ENCODE measurements around the gene BAG5.

BAG5 gene

DNA sequence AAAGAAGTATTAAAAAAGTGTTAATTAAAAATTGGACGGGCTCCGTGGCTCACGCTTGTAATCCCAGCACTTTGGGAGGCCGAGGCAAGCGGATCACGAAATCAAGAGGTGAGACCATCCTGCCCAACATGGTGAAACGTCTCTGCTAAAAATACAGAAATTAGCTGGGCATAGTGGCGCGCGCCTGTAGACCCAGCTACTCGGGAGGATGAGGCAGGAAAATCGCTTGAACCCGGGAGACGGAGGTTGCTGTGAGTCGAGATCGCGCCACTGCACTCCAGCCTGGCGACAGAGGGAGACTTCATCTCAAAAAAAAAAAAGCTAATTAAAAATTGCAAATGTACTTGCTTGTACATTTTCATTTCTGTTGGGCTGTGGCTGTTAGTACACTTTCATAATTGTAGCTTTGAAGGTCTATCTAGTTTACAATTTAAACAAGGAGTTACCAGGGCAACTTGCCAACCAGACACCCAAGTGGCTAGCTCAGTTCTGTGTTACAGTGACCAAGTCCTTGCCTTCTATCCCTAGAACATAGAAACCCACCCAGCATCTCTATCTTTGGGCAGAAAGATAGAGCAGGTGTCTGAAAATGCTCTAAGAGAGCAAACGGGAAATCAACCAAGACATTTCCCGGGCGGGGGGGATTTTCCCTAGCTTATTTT, 1.5 kb upstream of the BAG5 start:
- no peak for DNase-seq (ENCODE audit: low read depth)

DNA sequence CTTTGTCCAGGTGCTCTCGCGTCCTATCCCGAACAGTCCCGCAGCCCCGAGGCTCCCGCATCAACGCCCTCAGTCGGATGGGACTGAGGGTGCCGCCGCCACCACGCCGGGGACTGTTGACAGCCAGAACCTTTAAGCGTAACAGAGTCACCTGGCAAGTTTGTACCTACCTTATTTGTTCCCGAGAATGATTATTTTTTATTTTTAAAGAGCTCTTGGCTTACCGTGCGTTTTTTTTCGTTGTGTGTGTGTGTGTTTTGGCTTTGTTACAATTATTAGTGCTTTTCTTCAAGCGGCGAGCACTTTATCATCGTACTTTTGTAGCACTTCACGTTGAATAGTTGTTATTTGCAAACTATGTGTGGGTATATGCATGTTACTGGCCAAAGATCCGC, 766 bp upstream of the BAG5 start:
- no peak for DNase-seq (ENCODE audit: low read depth)

DNA sequence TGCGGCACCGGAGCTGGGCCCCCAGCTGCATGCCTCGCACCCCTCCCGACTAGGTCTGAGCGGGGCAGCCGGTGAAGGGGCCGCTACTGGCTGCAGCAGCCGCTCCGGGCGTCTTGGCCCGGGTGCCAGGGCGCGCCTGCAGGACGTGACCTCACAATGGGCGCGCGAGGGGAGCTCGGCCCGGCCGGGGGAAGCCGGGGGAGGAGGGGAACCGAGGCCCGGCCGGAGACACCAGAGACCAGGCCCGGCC, 353 bp downstream of the BAG5 start:
- no peak for DNase-seq (ENCODE audit: low read depth)

DNA sequence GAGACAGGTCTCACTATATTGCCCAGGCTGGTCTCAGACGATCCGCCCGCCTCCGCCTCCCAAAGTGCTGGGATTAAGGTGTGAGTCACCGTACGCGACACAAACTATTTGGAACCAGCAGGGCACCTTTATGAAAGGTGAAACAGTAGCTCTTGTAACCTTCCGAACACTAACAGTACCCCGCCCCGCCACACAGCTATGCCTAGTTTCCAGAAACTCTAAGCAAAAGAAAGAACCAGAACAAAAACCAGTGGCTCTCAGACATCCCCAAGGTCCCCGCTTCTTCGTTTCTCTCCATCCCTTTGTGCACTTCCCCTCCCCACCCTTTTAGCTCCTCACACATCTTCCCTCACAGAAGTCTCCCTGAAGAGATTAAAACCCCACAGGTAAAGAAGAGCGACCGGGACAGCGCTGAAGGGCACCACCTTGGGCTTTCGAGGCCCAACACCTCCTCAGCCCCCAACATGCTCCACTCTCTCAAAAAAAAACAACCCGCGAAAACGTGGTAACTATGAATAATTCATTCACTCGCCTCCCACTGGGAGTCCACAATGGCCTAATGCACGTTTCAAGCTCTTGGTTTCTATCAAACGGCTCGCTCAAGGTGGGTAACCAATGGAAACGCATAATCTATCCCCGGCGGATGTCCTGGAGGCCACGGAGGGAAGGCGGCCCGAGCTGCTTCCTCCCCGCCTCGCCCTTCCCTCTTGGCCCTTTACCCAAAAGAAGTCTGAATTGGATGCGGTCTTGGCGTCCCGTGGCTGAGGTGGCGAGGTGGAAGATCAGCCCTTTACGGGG, 877 bp downstream of the BAG5 start:
- peak; percentile 13 for DNase-seq (ENCODE audit: low read depth)

DNA sequence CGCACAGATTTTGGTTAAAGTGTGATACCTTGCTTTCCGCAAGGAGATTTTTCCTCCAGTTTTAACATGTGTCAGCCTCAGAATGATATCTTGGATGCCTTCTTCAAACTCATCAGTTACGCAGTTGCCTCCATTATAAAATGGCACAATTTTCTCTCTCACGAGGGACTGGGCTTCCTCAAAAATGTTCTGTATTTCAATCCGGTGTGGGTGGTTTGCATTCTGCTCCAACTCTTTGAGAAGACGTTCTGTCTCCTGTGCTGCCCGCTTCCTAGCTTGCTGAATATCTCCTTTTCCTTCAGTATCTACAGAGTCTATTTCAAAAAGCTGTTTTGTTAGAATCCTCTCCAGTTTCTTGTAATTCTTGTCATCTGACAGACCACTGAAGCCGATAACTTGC, 1.8 kb downstream of the BAG5 start:
- no peak for DNase-seq (ENCODE audit: low read depth)

DNA sequence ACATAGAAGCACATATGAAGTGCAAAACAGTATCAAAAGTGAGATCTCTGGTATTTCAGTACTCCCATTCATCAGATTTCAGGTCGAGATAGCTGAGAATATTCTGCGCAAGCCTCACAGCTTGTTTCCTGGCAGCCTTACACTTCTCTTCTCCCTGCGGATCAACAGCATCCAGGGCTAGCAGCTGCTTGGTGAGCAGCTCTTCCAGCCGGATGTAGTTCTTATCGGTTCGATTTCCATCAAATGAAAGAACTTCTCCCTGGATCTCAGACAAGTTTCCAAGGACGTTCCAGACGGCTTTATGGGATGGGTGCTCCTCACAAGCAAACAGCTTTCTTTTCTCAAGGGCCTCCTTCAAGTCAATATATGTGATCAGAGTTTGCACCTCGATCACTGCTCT, 2.7 kb downstream of the BAG5 start:
- DNase-seq (ENCODE audit: low read depth), result no peak

DNA sequence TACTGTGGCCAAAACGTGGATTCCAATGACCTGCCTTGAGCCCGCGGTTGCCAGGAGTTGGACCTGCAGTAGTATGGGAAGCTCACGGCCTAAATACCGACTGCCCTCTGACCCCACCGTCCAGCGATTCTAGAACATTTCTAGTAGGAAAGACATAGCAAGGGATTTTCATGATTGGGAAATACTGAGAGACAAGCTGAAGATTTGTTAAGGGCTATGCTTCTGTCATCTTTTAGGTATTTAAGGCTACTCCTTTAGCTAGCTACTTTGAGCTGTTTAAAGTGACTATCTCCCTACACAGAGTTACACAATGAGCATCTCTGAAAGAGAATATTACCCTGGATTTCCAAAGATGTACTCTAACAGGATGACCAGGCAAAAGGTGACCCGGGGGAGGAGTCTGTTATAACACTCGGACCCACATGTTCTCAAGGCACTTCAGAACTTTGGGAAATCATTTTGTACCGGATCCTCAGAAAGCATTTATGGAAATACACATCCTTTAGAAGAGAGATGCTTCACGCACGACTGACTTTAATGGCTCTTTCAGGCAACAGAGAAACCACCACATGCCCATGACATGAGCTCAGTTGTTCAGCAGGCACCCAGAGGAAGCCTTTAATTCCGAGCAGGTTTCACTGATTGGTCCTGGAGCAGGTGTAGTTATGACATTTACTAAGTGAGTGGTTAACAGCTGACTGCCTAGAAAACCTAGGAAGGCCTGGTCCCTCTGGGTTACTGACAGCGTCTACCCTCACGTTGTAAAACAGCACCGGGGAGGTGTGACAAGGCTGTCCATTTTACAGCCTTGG, 4.2 kb downstream of the BAG5 start:
- no peak for DNase-seq (ENCODE audit: low read depth)

DNA sequence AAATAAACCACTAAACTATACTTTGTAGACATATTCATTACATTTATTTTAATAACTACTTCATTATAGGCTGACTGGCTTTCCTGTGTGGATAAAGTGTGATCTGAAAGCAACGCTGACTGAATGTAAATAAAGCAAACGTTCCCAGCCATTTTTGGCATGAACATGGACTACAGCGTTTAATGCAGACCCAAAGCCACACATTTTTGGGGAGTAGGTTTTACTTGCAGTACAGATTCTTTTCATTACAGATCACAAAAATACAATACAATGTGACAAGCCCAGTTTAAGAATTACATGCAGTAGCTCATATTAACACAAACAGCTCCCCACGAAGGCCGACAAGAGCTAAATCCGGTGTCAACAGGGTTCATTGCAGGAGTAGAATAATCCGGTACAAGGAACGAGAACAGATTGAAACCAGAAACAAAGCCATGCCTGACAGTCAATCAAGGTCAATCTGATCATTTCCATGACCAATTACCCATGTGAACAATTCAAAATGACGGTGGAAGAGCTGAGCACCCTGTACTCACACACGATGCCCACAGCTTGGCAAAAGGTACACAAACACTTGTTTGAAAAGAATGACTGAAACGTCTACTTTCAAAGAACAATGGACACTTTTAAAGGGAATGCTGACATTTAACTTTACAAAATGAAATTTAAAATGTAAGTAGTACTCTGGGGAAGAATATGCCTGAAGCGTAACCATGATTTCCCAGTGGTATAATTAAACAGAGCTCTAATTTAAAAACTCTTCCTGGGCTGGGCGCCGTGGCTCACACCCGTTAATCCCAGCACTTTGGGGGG, 5.3 kb downstream of the BAG5 start:
- DNase-seq (ENCODE audit: low read depth), result no peak

DNA sequence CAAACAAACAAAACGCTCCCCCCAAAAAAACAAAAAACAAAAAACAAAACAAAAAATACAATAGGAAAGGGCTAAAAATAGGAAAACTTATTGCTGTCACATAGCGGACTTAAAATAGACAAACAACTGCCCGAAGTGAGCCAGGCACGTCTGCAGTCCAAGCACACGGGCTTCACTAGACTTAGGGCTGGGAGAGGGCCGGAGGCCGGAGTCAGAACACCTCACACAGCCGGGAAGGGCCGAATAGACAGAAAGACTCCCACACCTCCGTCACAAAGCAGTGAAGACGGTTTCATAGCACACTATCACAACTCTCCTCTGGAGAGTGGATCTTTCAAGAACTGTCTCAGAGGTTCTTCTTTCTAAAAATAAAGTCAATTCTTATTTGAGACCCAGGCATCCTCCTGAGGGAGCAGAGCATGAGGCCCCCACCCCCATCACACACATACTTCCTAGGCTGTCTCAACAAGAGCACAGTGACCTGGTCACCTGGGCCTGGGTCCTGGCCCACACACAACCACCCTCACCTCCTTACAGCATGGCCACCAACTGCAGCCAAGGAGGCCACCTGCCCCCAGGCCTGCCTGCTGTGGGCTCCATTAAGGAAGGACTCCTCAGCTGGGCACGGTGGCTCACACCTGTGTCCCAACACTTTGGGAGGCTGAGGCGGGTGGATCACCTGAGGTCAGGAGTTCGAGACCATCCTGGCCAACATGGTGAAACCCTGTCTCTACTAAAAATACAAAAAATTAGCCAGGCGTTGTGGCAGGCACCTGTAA, 6.7 kb downstream of the BAG5 start:
- no peak for DNase-seq (ENCODE audit: low read depth)

DNA sequence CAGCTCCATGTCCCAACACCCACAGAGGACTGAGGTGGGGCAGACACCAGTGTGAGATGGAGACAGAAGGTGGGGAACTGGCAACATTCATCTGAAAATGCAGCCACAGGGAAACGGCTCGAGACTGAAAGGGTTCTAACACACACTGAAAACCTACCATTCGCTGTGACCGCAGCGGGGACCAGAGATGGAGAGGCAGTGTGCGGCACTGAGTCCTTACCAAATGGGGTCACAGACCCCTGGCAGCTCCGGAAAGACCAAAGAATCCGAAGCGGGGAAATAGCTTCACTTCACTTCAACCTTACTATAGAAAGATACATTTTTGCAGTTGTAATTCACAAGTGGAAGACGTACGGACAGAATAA, 9.6 kb downstream of the BAG5 start:
- DNase-seq (ENCODE audit: low read depth), result no peak

DNA sequence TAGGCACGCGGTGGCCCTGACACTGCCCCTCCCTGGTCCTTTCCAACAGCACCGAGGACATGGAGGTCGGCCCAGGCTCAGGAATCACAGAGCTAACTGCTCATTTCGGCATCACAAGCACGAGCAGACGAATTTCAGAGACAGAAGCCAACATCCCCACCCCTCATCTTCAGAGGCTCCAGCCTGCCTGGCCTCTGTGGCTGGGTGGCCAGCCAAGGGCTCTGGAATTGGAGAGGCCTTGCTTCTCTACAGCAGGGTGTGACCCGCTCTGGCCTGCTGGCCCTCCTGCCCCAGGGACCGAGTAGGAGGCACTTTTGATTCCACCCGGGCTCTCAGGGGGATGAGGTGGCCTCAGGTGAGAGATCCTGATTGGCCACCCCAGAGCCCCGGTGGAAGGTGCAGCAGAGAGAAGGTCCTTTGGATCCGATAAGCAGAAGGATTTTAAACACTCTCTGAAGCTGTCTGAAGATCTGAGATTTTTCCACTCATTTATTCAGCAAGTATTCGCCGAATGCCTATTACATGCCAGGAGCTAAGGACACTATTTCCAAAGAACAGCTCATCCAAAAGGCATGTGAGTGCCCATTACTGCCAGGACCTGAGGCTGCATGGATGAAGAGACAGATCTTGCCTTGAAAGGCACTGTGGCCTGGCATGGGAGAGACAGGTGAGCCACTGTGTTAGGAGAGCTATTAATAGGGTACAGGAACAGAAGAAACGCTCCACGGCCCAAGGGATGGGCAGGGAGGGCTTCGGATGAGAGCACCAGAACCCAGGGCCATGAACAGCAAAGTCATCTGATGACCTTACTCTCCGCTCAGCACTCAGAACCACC, 10.2 kb downstream of the BAG5 start:
- DNase-seq (ENCODE audit: low read depth), result no peak

DNA sequence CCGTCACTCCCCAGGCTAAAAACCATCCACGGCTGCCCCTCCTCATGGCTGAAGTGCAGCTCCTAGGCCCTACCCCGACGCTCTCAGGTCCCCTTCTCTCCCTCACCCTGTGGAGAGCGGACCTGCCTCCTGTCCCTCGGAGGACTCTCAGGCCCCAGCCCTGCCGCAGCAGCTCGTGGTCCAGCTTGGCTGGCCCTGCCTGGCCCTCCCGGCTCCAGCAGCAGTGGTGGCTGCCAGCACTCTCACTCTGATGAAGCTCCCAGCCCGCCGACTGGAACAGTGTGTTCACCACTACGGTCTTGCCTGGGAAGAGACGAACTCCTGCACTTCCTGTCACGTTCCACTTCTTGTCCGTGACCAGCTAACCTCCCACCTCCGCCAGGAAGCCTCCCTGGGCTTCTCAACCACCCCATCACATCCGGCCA, 11.1 kb downstream of the BAG5 start:
- DNase-seq (ENCODE audit: low read depth), result no peak

DNA sequence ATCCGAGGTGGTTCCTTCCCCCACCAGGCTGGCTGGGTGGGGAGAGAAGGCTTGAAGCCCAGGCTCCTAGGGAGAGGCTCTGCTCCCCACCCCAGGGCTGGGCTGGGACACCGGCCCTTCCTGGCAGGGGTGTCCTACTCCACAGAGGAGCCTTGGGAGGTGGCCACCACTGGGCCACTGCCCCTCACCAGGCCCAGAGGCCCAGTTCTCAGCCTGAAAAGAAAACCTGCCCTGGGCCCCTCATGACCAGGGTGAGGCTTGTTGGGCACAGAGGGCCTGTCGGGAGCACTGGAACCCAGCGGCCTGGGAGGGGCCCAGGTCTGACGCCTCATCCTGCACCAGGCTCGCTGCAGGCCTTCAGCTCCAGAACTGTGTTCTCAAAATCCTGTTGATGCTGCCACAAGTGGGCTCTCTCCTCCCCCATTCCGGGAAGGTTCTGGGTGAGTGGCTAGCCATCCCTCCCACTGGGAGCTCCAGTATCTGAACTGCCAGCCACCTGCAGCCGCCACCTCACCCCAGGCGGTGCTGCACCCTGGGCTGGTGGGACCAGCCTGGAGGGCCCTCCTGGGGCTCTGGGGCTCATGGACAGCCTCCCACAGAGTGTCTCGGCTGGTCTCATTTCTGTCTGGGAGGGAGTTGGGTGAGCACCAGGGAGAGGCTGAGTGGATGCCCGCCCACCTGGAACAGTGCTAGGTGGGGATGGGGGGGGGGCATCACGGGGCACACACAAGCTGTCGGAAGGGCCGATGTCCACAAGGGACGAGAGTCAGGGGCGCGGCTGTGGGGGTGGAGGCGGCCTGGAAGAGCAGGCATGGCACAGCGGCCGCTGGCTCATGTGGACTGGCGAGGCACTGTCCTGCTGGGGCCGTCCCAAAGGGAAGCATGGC, 11.8 kb downstream of the BAG5 start:
- DNase-seq (ENCODE audit: low read depth), result no peak

DNA sequence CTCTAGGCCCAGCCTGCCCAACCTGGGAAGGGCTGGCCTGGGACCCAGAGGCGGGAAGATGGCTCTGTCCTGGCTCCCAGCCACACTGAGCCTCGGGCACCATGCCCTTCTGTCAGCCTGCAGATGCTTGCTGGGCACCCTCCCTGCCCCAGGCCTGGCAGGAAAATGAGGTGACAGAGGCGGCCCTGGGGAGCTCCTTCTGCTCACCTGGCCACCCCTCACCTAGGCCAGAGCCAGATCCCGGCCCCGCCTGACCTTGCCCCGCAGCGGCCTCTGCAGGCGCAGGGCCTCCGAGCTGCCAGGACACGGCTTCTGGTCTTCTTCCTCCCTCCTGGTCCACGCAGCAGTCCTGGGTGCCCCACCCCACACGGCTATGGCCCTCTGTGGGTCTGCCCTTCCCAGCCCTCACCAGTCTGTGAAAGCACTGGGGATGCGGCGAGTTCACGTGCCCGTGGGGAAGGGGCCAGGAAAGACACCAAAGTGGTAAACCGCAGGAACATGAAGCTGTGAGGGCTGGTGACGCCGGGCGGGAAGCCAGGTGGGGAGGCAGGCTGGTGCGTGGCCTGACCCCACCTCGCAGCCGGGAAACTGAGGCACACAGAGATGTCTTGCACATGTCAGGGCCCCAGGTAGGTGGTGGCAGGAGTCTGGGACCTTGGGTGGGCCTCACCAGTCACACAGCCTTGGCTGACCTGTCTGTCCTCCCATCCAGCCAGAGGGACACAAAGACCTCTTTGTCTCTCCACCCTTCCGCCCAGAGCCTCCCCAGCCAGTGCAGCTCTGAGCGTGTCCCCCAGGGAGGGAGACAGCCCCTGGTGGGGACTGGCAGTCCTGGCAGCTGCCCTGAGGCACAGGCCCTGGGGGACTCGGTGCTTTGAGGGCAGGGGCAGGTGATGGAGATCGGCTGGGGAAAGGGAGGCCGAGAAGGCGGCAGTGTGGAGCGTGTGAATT, 12.8 kb downstream of the BAG5 start:
- no peak for DNase-seq (ENCODE audit: low read depth)

DNA sequence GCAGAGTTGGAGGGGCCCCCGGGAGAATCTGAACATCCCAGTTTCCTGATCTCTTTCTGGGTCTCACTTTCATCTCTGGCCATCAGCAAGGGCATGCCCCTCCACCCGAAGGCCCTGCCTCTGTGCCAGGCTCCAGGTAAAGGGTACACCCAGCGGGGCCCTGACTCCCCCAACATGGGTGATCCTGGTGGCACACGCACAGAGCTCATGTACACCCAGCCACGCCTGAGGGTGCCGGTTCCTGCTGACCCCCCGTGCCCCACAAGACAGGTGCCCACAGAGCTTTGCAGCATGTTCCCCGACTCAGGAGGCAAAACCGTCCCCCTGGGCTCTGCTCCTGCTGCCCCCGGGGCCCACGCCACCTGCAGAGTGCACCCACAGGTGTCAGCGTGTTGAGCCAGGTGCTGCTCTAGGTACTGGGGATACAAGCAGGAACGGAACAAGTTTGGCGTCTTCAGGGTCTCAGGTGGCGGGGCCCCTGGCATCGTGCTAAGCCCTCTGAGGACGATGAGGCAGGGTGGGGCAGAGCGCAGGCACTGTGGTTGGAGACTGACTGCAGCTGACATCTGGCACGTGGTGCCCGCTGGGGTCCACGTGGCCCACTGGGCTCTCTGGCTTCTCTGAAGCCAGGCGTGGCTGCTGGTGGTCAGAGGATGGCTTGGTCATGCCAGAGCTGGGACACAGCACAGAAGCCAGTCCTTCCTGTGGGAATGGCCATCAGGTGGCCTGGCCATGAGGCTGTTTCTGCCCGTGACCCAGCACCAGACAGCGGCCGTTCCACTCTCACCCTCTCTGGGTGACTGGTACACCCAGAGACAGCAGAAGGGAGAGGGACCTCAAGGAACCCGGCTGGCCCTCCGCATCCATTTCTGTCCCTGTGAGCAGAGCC, 13.8 kb downstream of the BAG5 start:
- DNase-seq (ENCODE audit: low read depth), result no peak

DNA sequence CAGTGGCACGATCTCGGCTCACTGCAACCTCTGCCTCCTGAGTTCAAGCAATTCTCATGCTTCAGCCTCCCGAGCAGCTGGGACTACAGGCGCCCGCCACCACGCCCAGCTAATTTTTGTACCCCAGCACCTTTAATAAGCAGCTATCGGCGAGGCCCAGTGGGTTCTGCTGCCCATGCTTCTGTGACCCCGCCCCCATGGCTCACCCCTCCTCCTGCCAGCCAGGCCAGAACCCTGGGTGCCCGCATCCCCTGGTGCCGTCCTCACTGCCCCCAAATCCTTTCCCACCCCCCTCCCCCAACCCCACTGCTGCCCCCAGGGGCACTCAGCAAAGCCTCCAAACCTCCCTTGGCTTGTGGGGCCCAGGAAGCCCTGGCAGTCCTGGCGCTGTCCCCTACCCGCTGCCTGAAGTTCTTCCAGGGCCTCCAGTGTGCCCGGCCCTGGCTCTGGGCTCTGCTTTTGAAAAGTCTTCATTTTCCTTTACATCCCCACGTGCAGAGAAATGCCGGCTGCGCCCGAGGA, 14.5 kb downstream of the BAG5 start:
- DNase-seq (ENCODE audit: low read depth), result no peak

DNA sequence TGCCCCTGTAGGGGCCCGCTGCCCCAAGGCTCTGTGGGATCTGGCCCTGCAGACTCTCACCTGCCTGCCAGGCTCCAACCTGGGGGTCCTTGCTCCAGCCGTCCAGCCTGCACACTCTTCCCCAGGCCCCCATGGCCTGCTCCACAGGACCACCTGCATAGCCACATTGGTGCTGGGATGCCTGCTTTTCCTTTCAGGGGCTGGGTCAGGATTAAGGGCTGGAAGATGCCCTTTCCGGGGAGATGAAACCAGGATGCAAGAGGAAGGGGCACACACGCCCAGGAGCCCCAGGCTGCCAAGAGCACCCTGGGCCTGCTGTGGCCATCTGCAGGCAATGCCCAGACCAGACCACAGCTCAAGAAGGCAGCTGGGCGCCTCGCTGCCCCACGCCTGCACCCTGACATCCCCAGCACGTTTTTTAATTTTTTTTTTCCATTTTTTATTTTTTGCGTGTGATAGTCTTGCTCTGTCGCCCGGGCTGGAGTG, 15.0 kb downstream of the BAG5 start:
- DNase-seq (ENCODE audit: low read depth), result no peak
